ENCODE results near the gene EVL.

DNA sequence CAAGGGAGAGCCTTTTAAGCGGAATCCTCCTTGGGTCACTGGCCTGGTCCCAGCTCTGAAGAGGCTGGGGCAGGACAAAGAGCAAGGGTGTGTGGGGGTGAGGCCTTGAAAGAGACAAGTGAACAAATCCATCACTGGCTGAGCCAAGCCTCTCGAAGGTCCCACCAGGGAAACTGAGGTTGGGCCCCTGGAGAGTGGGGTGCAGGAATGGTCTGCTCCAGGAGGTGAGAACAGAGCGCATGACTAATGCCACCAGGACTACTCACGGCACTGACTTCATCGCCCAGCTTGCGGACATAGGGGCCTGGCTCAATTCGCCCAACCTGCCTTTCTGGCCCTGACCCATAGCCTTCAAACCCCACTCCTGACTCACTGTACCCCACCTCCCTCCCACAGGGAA is 113.5 kb downstream of the EVL start:
- TF ChIP-seq GATA2 (IDR thresholded peaks at IDR 0.05; ENCODE audit: low read depth, low read length) (no peak), GATA3 (IDR thresholded peaks at IDR 0.05; ENCODE audit: low read depth, low read length) (no peak)
